ENCODE results near the gene RECK.

- TF ChIP-seq CTCF (IDR thresholded peaks at IDR 0.05) (no peak), EP300 (IDR thresholded peaks at IDR 0.05) (no peak)
These were observed 72.4 kb downstream of the RECK start for GRCh38 chr9:36109071-36109470.

Data from tibial nerve (tissue), 4 donors.